CD4-positive, alpha-beta T cell (primary cell): ENCODE results near the gene ALK. TPM values are rescaled to one million over a fixed set of nuclear protein-coding genes. Genes with fewer than 3 reads are reported as not detected.

ENCODE experiments used
- ATAC-seq: fragments of 200-7000 bp; cut with Tn5 transposase; one replicate; pipeline ENCODE4 v1.10.0; 2022; ENCODE audit warnings: mild to moderate bottlenecking; ENCODE audit not compliant: poor library complexity
- CTCF ChIA-PET: fragments of 350-600 bp; sonication (Branson Sonifier 250); formaldehyde crosslinking; loops from one replicate; lab custom pipeline; 2021; ENCODE audit warnings: antibody characterized with exemption, inconsistent platforms; lab: Charles Lee
- POLR2A ChIA-PET: fragments of 350-600 bp; sonication (Branson Sonifier 250); formaldehyde crosslinking; loops from one replicate; lab custom pipeline; 2021; ENCODE audit warnings: antibody characterized with exemption, inconsistent platforms; lab: Charles Lee
- DNase-seq, 14 experiments: peaks; one replicate each; pipeline ENCODE4 v3.0.0-alpha.2; 2013 to 2020; ENCODE audit warnings: mixed read lengths in 2 of 14
- H3K27ac ChIP-seq, 2 donors: one replicate each; pipeline versions ENCODE4 v1.5.1 to v1.7.0; 2013; ENCODE audit warnings: low read length in 2 of 2, low read depth in 1 of 2, mild to moderate bottlenecking in 1 of 2
- H3K27me3 ChIP-seq, 2 experiments: 1 replicate in 1 of 2; 2 replicates in 1 of 2; pipeline versions ENCODE4 v1.6.1 to v1.7.0; 2013; ENCODE audit warnings: low read length in 2 of 2, control low read depth in 1 of 2, mild to moderate bottlenecking in 1 of 2, moderate library complexity in 1 of 2; ENCODE audit not compliant: insufficient read depth in 2 of 2, control insufficient read depth in 1 of 2
- H3K36me3 ChIP-seq: one replicate; pipeline ENCODE4 v1.6.1; 2013; ENCODE audit warnings: low read length, control low read depth; ENCODE audit not compliant: insufficient read depth
- H3K4me1 ChIP-seq: one replicate; pipeline ENCODE4 v1.6.1; 2013; ENCODE audit warnings: low read length, control low read depth; ENCODE audit not compliant: insufficient read depth
- H3K4me3 ChIP-seq: one replicate; pipeline ENCODE4 v1.5.1; 2013; ENCODE audit warnings: mild to moderate bottlenecking, low read length, moderate library complexity
- H3K9me3 ChIP-seq, 2 experiments: 1 replicate in 1 of 2; 2 replicates in 1 of 2; pipeline versions ENCODE4 v1.6.1 to v1.7.0; 2013; ENCODE audit warnings: low read length in 2 of 2, mild to moderate bottlenecking in 2 of 2, control low read depth in 1 of 2, moderate library complexity in 1 of 2; ENCODE audit not compliant: control insufficient read depth in 1 of 2, insufficient read depth in 1 of 2
- H3K27ac Mint-ChIP-seq: one replicate; pipeline ENCODE4 v1.8.0; 2020; ENCODE audit warnings: mixed read lengths
- H3K27me3 Mint-ChIP-seq: one replicate; pipeline ENCODE4 v1.8.0; 2021; ENCODE audit warnings: mixed read lengths
- H3K36me3 Mint-ChIP-seq: one replicate; pipeline ENCODE4 v1.8.0; 2021; ENCODE audit warnings: low read depth, mixed read lengths
- H3K4me1 Mint-ChIP-seq: one replicate; pipeline ENCODE4 v1.8.0; 2021; ENCODE audit warnings: low read depth, mixed read lengths
- H3K4me3 Mint-ChIP-seq: one replicate; pipeline ENCODE4 v1.8.0; 2020; ENCODE audit warnings: mild to moderate bottlenecking, mixed read lengths
- H3K9me3 Mint-ChIP-seq: one replicate; pipeline ENCODE4 v1.8.0; 2020; ENCODE audit warnings: mixed read lengths
- intact Hi-C, 2 experiments: fragments of 100-400 bp; cut with DNase I in 1 of 2; cut with micrococcal nuclease in 1 of 2; formaldehyde crosslinking; loops; one replicate each; pipeline versions ENCODE4 v1.15.1 to v1.9.0; 2023 to 2025; cut with DNase I, micrococcal nuclease
- total RNA-seq, 174 experiments: library from RNA in 2 of 174; stranded (reverse) in 2 of 174; gene quantifications; one replicate each; pipeline ENCODE4 v1.2.3 and lab custom pipeline; 2021 to 2026
- TF ChIP-seq, protein P1 (sequence below): fragments of 200-600 bp; IDR thresholded peaks from one replicate; pipeline ENCODE4 v1.8.0; 2022; ENCODE audit warnings: antibody characterized with exemption, mild to moderate bottlenecking

ALK gene
- total RNA-seq, 2 experiments from 2014 or later, result not detected

DNA sequence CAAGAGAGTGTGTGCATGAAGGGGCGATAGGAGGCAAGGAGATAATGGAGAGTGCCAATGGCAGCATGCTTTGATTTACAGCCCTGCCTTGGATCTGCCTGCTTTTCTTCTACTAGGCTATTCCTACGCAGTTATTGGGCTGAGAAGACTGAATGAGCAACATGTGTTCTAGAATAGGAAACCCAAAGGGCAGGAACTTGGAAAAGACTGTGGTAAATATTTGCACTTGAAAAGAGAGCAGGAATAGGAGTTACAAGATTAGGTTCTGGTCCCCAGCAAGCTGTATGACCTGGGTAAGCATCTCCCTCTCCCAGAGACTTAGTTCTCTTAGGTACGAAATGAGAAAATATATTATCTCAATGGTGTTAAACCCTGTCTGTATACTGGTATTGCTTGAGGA is 438.5 kb downstream of the ALK start:
- no peak for ATAC-seq
- CTCF ChIA-PET, result no interaction called here
- TF ChIP-seq, protein P1, sequence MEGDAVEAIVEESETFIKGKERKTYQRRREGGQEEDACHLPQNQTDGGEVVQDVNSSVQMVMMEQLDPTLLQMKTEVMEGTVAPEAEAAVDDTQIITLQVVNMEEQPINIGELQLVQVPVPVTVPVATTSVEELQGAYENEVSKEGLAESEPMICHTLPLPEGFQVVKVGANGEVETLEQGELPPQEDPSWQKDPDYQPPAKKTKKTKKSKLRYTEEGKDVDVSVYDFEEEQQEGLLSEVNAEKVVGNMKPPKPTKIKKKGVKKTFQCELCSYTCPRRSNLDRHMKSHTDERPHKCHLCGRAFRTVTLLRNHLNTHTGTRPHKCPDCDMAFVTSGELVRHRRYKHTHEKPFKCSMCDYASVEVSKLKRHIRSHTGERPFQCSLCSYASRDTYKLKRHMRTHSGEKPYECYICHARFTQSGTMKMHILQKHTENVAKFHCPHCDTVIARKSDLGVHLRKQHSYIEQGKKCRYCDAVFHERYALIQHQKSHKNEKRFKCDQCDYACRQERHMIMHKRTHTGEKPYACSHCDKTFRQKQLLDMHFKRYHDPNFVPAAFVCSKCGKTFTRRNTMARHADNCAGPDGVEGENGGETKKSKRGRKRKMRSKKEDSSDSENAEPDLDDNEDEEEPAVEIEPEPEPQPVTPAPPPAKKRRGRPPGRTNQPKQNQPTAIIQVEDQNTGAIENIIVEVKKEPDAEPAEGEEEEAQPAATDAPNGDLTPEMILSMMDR, result no peak

DNA sequence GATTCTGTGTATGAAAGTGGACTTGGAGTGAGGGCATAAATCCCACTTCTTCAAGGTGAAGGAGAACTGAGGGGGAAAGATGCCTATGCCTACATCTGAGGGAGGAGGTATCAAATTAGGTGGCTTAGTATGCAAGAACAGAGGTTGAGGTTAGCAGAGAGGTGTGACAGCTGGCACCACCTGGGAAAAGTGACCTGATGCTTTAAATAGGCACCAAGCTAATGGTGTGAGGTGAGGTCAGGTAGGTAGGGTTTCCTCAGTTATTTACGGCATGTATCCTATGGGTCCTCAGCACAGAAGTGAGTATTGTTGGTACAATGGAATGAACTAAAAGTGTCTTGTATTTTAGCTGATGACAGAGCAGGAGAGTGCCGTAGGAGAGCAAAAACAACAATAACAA is 439.0 kb downstream of the ALK start:
- no peaks in the 10 kb centered on the region for H3K9me3 ChIP-seq
- H3K4me1 ChIP-seq, result no peaks in the 10 kb centered on the region
- no peak overlapping the region for H3K4me3 ChIP-seq
- DNase-seq, result no peak
- Mint-ChIP-seq H3K4me1 (no peaks in the 10 kb centered on the region), H3K27me3 (peaks cover 30% of the 10 kb centered on the region), H3K9me3 (no peaks in the 10 kb centered on the region), H3K4me3 (no peak overlapping the region), H3K36me3 (no peaks in the 10 kb centered on the region), H3K27ac (no peak overlapping the region)
- intact Hi-C loops, result no loop called here
- H3K36me3 ChIP-seq, result no peaks in the 10 kb centered on the region
- no peak for ATAC-seq
- no peak overlapping the region for H3K27ac ChIP-seq
- ChIA-PET CTCF (no interaction called here), POLR2A (no interaction called here)
- peaks cover 0 to 4% of the 10 kb centered on the region in 2 experiments for H3K27me3 ChIP-seq
- TF ChIP-seq, protein P1, result no peak

More for the DNA sequence above, 438.5 kb downstream of the ALK start:
- no peak overlapping the region for H3K4me3 ChIP-seq
- DNase-seq, result no peak
- peaks cover 0 to 4% of the 10 kb centered on the region in 2 experiments for H3K27me3 ChIP-seq
- Mint-ChIP-seq H3K36me3 (no peaks in the 10 kb centered on the region), H3K27ac (no peak overlapping the region), H3K27me3 (peaks cover 30% of the 10 kb centered on the region), H3K4me1 (no peaks in the 10 kb centered on the region), H3K4me3 (no peak overlapping the region), H3K9me3 (no peaks in the 10 kb centered on the region)
- H3K9me3 ChIP-seq, result no peaks in the 10 kb centered on the region
- POLR2A ChIA-PET, result no interaction called here
- intact Hi-C loops, result no loop called here
- no peaks in the 10 kb centered on the region for H3K36me3 ChIP-seq
- H3K4me1 ChIP-seq, result no peaks in the 10 kb centered on the region
- H3K27ac ChIP-seq, result no peak overlapping the region

DNA sequence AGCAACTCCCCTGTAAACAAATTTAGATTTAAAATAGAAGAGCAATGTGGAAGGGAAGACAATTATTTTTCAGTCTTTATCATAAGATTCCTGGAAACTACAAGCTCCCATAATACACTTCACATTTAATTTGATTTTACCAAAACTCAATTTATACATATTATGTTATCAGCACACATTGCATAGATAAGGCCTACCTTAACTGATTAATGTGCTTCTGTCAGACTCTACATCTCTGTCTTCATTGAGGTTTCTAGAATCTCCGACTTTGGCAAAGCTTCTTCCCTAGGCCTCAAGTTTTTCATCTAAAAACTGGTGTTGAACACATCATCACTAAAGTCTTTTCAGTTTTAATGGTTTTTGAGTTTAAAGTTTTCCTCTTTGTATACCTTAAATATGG is 440.1 kb downstream of the ALK start:
- CTCF ChIA-PET, result no interaction called here
- H3K27me3 Mint-ChIP-seq, result peaks cover 27% of the 10 kb centered on the region
- TF ChIP-seq, protein P1, result no peak
- no peak overlapping the region for H3K4me3 Mint-ChIP-seq
- no peak for ATAC-seq
- intact Hi-C loops, result no loop called here
- no peaks in the 10 kb centered on the region for H3K9me3 Mint-ChIP-seq
- Histone ChIP-seq H3K27ac (no peak overlapping the region), H3K27me3 (peaks cover 0 to 8% of the 10 kb centered on the region in 2 experiments), H3K9me3 (no peaks in the 10 kb centered on the region), H3K36me3 (no peaks in the 10 kb centered on the region), H3K4me1 (no peaks in the 10 kb centered on the region), H3K4me3 (no peak overlapping the region)
- H3K36me3 Mint-ChIP-seq, result no peaks in the 10 kb centered on the region
- POLR2A ChIA-PET, result no interaction called here
- DNase-seq, result no peak
- no peaks in the 10 kb centered on the region for H3K4me1 Mint-ChIP-seq
- H3K27ac Mint-ChIP-seq, result no peak overlapping the region
